ENCODE data around the gene RHOU. TPM values are rescaled to one million over a fixed set of nuclear protein-coding genes. Genes with fewer than 3 reads are reported as not detected.

RHOU gene
- total RNA-seq (2022; extraction: Qiagen RNA extraction) = 15.0 to 18.8 TPM (median 17.7 TPM) in 5 replicates

DNA sequence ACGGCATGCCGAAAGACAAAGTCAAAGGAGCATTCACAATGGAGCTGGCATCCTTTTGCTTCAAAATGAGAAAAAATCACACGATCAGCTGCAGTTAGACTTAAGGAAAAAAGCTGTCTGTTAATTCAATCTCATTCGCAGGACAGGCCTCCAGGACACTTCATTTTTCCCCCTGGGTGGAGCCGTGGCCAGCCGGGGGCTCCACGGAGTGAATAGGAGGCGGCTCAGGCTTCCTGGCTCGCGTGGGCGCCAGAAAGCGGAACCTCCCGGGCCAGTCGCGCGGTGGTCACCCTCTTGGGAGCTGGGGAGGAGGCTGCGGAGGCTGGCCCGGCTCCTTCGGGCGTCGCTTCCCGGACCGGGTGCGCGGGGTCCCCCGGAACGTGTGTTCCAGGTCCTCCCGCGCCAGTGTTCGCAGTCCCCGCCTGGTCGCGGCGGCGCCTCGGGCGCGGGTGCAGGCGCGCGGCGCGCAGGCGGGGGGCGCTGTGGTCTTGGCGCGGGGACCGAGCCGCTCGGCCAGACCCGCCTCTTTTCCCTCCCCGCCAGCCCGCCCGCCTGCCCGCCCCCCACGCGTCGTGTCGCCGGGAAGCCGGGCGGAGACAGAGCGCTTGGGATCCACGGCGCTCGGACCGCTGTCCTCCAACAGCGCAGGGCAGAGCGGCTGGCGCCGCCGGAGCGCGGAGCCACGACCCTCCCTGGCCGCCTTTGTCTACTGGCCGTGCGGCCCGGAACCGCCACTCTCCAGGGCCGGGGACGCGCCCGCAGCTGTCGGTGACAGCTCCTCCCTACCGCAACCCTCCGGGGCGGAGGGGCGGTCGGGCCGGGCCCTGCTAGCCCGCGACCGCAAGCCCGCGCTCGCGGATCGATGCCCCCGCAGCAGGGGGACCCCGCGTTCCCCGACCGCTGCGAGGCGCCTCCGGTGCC, at the start of gene RHOU:
RHOU (plus strand) TSS at position 599 of the 921 bp plus-strand sequence; CDS start at position 863, 264 bp downstream.

Other genes with a start within 250 kb of the RHOU start
- gene RNF187, start 248.1 kb upstream of the RHOU start, total RNA-seq (2022; extraction: Qiagen RNA extraction) = 59.1 to 86.2 TPM (median 85.1 TPM) in 5 replicates